ENCODE data around the gene ATG7. TPM values are rescaled to one million over a fixed set of nuclear protein-coding genes. Genes with fewer than 3 reads are reported as not detected.
A peak's percentile ranks its signal among the peaks of the same experiment; 100 is the strongest.

ATG7 gene
- total RNA-seq, 1 experiment from 2014 or later, result 59.1 TPM

DNA sequence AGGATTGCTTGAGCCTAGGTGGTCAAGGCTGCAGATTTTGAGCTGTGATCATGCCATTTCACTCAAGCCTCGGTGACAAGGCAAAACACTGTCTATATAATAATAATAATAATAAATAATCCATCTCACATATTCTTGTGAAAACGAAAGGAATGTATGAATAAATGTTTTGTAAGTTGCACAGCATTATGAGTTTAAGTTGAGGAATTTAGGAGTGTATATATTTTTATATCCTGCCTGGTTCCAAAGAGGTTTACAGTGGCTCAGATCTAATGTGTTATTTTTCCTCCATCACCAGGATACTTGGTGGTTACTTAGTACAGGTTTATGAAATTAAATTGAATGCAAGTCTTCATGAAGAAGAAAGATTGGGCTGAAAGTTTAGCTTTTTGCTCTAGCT, 77.2 kb downstream of the ATG7 start:
- no peak for DNase-seq (ENCODE audit: low spot score)

DNA sequence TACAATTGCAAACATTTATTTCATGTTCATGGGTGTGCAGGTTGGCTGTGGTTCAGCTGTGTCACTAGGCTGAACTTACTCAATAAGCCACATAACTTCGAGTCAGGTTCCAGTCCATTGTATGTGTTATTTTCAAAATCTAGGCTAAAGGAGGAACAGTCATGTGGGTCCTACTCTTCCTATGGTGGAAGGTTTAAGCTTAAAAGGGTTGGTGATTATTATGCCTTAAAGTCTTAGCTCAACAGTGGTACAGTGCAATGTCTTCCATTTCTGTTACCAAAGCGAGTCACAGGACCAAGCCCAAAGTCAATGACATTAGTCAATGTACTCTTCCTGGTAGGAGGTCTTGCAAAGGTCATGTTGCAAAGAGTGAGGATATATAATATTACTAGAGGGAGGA, 78.2 kb downstream of the ATG7 start:
- no peak for DNase-seq (ENCODE audit: low spot score)

DNA sequence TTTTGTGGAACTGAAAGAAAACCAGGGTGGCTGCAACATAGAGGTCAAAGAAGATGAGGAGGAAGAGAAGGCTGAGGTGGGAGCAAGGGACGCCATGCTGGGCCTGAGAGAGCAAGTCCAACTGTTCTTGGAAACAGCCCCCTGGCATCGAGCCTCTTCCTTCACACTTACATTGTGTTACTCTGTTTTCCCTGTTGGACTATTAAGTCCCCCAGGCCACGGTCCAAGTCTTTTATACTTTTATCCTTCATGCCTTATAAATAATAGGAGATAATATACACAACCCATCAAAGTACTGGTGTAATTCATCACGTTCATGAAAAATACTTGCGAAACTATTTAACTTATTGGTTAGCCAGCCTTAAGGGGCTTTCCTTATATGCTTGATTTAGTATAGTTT, 79.3 kb downstream of the ATG7 start:
- no peak for DNase-seq (ENCODE audit: low spot score)

DNA sequence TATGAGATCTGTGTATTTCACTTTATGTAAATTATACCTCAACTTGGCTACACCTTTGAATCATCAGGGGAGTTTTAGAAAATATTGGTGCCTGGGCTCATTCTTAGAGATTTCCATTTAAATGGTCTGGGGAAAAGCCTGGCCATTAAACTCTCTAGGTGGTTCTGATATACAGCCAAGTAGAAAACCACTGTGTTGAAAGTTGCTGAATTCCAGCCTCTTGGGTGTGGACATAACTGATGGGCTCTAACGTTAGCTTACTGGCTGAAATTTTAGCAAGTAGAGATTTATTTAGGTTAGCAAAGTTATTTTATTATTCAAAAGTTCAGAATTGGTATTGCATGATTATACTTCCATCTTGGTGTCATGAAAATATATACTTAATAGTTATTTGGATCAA, 84.1 kb downstream of the ATG7 start:
- DNase-seq (ENCODE audit: low spot score), result no peak

DNA sequence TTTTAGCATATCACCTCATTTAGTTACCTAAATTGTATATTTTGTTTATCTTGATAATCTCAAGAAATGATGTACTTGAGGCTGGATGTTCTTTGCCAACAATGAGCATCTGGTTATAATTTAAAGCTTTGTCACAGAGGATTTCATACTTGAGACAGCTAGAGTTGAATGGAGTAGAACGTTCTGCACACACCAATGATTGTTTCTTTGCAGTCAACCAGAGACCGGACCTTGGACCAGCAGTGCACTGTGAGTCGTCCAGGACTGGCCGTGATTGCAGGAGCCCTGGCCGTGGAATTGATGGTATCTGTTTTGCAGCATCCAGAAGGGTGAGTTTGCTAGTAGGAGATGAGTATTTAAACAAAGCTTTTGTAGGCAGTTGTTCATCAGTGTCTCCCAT, 90.4 kb downstream of the ATG7 start:
- no peak for DNase-seq (ENCODE audit: low spot score)

DNA sequence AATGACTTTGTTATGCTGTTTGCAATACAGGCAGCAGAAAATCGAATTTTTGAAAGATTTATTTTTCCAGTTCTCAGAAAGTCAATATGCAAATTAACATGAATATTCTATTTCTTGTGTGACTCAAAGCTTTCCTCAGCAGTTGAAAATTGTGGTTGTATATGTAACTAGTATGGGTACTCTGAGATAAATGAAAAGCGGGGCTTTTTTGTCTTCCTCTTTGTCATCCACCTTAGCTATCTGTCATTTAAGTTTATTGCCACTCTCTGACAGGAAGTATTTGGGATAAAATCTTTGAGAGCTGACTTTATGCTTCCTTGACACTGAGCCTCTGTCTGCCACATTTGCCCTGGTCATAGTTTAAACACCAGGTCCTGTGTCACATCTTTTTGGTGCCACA, 91.5 kb downstream of the ATG7 start:
- no peak for DNase-seq (ENCODE audit: low spot score)

DNA sequence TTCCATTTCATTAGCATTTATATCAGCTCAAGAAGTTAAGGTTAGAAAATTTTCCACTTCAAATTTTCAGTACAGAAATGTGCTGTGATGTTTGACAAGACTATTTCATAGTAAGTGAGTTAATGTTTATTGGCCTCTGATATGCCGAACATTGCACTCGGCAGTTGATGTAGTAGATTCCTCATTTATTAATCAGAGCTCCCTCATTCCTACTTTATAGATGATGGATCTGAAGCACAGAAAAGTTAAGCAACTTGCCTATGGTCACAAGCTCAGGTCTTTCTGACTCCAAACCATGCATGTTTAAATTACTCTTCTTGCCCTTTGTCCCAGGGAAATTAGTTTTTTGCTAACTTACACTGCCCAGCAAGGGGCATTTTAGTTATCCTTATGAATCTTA, 92.0 kb downstream of the ATG7 start:
- DNase-seq (ENCODE audit: low spot score), result no peak

DNA sequence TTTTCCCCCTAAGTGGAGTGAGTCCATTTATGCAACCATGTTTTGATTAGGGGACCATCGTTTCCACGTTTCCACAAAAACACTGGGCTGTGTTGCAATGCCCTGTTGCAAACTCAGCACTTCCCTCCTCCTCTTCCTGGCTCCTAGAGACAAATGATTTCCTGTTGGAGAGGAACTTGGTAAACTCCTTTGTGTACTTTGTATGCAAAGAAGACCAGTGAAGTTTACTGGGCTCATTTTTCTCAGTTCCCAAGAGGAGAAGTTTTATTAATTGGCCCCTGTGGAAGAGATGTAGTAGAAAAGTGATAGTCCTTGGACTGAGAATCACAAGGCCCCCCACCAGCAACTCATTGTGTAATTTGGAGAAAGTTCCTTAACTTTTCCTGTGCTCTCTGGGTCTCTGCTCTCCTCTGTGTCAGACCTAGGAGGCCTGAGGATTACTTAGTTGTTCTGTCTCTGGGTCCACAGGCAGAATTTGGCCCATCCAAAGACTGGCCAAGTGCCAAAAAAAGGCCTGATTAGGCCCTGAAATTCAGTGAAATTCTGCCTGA, 95.0 kb downstream of the ATG7 start:
- peak; percentile 46 for DNase-seq (ENCODE audit: low spot score)

DNA sequence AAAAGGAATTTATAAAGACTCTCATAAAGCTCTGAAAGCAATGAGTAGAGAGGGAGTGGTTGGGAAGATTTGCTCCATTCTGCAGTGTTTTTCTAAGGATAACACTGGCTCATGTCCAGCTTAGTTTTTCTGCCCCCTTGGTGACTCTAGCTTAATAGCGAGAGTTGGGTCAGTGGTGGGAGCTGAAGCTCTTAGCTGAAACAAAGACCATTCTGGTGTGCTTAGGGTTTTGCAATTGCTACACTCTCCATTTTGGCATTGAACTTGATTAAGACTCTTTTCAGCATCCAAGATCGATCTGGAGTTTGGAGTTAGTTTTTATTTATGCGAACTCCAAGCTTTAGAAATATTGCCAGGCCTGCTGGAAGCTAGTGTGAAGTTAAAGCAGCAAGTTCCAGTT, 98.0 kb downstream of the ATG7 start:
- DNase-seq (ENCODE audit: low spot score), result no peak

DNA sequence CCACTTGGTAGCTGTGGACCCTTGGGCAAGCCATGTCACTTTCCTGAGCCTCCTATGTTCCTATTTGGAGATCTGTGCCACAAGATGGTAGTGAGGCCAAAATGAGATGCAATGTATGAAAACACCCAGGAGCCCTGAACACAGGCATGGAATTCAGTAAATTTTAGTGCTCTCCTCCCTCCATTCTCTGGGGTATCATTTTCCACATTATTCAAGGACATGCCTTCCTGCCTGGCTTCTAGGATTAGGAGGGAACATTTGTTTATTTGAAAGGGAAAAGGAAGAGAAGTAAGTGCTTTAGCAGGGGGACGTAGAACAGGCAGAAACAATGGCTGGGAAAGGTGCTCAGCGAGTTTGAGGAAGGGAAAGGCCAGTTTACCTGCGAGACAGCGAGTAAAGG, 98.8 kb downstream of the ATG7 start:
- no peak for DNase-seq (ENCODE audit: low spot score)

DNA sequence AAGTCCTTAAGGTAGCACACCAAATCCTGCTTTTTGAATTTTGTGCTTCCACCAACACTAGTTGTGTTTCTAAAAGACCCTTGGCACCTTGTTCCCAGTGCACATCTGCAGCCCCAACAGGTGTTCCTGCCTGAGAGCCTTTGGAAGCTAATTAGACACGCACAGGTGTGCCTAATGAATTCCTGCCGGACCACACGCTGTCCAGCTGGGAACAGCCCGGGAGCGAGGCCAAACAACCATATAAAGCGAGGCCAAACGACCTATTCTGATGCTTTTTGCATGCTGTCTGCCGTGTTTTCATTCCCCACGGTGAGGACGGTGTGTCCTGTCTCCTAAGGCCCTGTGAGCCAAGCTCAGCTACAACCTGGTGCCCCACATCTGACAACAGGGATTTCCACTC, 99.5 kb downstream of the ATG7 start:
- no peak for DNase-seq (ENCODE audit: low spot score)

DNA sequence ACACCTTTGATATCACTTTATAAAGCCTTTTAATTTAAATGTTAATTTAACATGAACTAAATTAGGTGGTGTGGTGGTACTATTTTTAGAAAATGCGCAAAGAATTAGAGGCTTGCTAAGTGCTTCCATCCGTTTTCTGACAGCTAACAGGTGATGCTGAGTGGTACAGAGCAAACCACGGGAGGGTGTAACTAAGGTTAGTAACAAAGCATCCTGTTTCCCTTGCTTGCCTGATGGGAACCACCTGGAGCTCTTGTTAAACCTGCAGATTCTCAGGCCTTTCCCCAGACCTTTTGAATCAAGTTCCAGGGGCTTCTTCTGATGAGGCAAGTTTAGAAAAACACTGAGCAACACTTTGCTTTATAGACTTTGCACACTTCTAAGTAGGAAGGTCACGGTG, 101.0 kb downstream of the ATG7 start:
- no peak for DNase-seq (ENCODE audit: low spot score)

DNA sequence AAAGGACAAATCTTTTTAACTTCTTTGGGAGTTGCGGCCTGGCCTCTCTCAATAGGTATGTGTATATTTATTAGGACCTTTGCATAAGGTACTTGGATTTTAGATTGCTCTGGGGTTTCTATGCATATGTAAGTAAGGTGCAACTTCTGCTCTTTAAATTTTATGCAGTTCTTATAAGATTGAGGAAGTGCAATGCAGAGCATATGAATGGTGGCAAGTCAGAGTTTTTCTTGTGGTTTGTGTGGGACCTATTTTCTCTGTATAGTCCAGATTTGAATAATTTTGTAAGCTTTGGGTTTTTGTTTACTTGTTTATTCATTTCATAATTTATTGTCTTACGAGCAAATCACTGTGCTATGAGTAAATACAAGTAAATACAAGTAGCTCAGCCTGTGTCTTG, 101.5 kb downstream of the ATG7 start:
- no peak for DNase-seq (ENCODE audit: low spot score)

DNA sequence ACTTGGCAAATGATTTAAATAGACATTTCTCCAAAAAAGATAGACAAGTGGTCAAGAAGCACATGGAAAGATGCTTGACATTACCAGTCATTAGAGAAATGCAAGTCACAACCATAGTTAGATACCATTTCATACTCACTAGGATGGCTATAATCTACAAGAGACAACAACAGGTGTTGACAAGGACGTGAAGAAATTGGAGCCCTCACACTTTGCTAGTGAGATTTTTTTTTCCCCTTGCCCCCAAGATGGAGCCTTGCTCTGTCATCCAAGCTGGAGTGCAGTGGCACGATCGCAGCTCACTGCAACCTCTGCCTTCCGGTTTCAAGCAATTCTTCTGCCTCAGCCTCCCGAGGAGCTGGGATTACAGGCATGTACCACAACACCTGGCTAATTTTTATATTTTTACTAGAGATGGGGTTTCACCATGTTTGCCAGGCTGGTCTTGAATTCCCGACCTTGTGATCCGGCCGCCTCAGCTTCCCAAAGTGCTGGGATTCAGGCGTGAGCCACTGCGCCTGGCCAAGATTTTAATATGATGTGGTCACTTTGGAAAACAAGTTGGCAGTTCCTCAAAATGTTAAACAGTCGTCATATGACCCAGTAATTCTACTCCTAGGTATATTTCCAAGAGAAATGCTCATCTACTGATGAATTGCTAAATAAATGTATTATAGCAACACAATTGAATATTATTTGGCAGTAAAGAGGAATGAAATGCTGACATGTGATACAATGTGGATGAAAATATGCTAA, 103.3 kb downstream of the ATG7 start:
- no peak for DNase-seq (ENCODE audit: low spot score)

DNA sequence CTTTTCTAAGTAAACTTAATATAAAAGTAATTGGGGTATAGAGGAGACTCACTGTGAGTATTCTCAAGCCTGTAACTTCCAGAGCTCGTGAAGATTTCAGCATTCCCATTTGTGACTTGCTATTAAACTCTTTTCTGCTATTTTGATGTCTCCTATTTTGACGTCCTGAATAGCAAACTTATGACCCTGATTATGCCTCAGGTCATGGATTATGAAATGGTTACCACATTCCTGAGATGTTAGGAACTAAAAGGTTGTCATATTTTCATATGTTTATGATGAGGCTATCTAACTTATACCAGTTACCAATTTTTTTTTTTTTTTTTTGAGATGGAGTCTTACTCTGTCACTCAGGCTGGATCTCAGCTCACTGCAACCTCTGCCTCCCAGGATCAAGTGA, 105.5 kb downstream of the ATG7 start:
- DNase-seq (ENCODE audit: low spot score), result no peak

DNA sequence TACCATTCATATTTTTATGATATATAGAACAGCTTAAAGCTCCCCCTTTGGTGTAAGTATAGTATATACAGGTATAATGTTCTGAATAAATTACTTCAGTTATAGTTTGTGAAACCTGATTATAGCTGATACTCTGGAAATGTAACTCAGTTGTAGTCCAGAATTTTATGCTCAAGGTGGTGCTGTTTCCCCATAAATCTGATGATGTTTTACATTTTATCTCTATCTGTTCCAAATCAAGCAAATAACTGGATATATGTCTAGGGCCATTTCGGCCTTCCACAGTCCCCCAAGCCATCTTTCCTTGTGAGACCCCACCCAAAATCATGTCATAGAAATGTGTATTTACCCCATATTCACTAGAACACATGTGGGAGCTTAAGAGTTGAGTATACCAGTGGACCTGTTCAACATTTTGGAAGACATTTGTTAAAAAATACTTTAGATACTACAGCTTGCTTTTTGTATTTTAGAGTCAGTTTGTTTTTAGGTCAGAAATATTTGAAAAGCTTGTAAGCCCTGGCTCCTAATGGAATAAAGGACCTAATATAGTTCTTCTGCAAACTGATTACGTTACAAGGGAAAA, 107.1 kb downstream of the ATG7 start:
- peak; percentile 27 for DNase-seq (ENCODE audit: low spot score)

DNA sequence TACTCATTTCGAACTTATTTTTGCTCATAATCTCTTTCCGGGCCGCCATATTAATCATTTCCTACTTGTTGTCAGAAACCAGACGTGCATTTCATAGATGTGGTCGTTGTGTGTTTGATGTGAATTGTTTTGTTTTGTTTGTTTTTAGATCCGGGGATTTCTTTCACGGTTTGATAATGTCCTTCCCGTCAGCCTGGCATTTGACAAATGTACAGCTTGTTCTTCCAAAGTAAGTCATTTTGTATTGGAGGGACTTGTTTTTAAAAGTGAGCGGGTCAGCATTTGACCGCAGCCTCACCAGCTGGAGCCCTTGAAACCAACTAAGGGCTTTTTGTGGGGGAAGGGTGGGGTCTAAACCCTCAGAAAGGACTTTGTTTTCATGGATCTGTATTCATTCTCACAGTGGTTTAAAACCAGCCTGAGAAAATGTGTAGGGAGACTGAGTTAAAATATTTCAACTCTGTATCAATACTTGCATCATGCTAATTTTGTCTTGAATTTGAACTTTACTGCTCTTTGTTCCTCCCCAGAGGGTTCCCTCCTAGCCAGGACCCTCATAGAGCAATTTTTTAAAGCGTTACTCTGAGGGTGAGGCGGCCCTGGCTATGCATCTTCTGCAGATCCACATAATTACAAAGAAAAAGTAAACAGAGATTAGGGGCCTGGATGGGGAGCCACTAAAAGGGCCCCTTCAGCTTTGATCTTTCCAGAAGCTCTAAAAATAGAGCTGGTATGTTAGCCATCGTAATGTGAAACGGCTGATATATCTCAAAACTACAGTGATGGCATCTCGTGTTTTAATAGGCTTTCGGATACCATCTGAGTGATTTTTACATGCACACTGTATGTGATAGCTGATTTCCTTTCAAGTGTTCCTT, 107.9 kb downstream of the ATG7 start:
- DNase-seq (ENCODE audit: low spot score), result no peak

DNA sequence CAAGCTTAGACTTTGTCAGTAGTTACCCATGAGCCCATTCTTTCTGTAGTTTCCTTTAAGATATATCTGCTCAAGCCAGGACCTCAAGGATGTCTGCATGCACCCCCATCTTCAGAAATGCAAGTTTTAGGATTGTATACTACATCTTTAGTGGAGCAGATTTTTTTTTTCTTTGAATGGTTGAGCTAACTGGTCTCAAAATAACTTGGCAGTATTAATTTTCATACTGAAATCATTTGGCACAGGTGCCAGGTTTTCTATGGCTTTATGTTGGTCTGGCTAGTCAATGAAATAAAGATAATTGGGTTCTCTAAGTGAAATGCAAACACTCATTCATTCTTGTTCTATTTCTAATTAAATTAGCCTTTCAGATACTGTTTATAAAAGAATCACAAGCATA, 108.9 kb downstream of the ATG7 start:
- no peak for DNase-seq (ENCODE audit: low spot score)

DNA sequence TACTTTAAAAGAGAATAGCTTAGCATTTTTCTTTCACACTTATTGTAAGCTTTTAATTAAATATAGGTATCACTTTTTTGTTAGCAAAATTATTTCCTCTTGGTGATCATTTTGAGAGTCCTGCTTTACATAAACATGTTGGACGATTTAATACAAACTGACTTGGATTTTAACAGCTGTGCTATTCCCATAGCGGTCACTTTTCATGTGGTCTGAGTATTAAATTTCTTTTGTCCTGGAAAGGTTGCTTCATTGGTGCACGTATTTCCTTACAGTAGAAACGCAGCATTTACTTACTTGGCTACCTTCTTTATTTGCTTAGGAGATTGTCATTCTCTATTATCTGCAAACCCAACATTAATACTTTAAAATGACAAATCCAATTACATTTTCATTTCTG, 109.4 kb downstream of the ATG7 start:
- DNase-seq (ENCODE audit: low spot score), result no peak

DNA sequence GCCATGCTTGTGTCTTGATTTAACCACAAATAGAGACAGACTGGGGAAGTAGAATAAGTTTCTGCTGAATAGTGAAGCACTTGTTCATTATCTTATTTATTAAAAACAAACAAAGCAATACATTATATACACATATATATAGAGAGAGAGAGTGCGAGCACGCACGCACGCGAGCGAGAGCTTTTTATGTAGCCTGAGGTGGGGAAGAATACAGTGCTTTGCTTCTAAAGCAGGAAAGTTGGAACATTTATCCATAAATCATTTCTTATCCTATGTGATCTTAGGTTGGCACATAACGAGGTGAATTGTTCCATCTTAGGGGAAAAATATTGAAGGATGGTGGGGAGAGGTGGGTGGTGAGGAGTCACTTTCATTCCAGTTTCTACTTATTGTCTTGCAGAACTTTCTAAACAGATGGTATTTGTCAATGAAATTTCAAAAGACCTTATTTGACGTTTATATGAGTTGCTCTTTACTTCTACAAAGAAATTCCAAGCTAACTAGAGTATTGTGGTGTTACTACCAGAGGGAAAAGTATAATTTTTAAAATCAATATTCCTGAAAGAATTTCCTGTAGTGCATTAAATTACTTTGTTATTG, 110.0 kb downstream of the ATG7 start:
- DNase-seq (ENCODE audit: low spot score), result no peak

DNA sequence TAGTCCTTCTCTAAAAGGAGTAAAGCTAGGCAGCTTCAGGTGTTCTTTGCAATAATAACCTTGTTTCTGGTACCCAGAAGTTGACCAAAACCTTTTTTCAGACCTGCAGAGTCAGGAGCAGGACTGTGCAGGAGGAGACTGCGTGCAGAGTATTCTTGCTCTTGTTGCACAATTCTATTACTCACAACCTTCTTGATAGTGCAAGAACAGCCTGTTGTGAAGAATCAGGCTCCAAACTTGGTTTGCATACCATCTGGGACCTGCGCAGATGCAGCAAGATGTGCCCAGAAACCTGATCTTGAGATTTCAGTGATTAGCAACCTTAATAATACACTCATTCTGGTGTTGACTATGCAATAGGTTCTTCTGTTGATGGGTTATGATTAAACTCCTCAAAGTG, 111.9 kb downstream of the ATG7 start:
- no peak for DNase-seq (ENCODE audit: low spot score)

DNA sequence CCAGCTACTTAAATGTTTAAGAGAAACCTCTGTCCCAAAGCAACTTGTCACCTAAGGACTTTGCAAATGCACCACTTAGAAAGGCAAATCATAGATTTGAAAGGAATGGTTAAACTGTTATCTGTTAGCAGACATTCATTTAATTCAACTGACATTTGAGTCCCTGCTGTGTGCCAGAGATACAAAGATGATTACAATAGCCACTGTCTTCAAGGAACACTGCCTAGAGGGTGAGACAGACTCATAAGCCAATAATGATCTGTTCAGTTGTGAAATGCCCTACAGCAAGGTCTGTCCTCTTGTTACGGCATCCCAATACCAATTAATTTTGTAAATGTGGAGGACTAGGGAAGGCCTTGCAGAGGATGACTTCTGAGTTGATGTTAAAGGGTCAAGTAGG, 113.1 kb downstream of the ATG7 start:
- no peak for DNase-seq (ENCODE audit: low spot score)

All from H4 (cell line).